H9 (cell line): Measurements from ENCODE around the gene P2RX7. TPM values are rescaled to one million over a fixed set of nuclear protein-coding genes. Genes with fewer than 3 reads are reported as not detected.

Source experiments
- DNase-seq: peaks from one replicate; pipeline ENCODE4 v3.0.0-alpha.2; 2017
- H2AFZ ChIP-seq: one replicate; pipeline ENCODE4 v1.6.1; 2013; ENCODE audit warnings: mild to moderate bottlenecking, low read length, control low read depth, moderate library complexity
- H2AK5ac ChIP-seq: 2 replicates; pipeline ENCODE4 v1.6.1; 2013; ENCODE audit warnings: low read length, control low read depth, mixed read lengths; ENCODE audit not compliant: insufficient read length
- H2BK120ac ChIP-seq: one replicate; pipeline ENCODE4 v1.6.1; 2013; ENCODE audit warnings: low read depth, mild to moderate bottlenecking, low read length, control low read depth, inconsistent platforms; ENCODE audit not compliant: poor library complexity, severe bottlenecking
- H2BK12ac ChIP-seq: 2 replicates; pipeline ENCODE4 v1.6.1; 2013; ENCODE audit warnings: low read length, control low read depth, mixed read lengths, low read depth; ENCODE audit not compliant: insufficient read length
- H2BK15ac ChIP-seq: 2 replicates; pipeline ENCODE4 v1.6.1; 2013; ENCODE audit warnings: low read depth, low read length, control low read depth
- H2BK20ac ChIP-seq: one replicate; pipeline ENCODE4 v1.6.1; 2013; ENCODE audit warnings: low read depth, mild to moderate bottlenecking, low read length, control low read depth, inconsistent platforms; ENCODE audit not compliant: poor library complexity, severe bottlenecking
- H2BK5ac ChIP-seq: 2 replicates; pipeline ENCODE4 v1.6.1; 2013; ENCODE audit warnings: low read length, control low read depth, mixed read lengths; ENCODE audit not compliant: insufficient read length
- H3K14ac ChIP-seq: 2 replicates; pipeline ENCODE4 v1.6.1; 2013; ENCODE audit warnings: low read length, control low read depth; ENCODE audit not compliant: insufficient read depth
- H3K18ac ChIP-seq: 2 replicates; pipeline ENCODE4 v1.6.1; 2013; ENCODE audit warnings: low read depth, mild to moderate bottlenecking, mixed read lengths, low read length, control low read depth; ENCODE audit not compliant: insufficient read length
- H3K23ac ChIP-seq: 2 replicates; pipeline ENCODE4 v1.6.1; 2013; ENCODE audit warnings: low read length, control low read depth, mixed read lengths, low read depth; ENCODE audit not compliant: insufficient read length
- H3K23me2 ChIP-seq: 2 replicates; pipeline ENCODE4 v1.6.1; 2013; ENCODE audit warnings: low read depth, mild to moderate bottlenecking, mixed read lengths, low read length, control low read depth; ENCODE audit not compliant: insufficient read length, poor library complexity, severe bottlenecking
- H3K27ac ChIP-seq: 2 replicates; pipeline ENCODE4 v1.5.1; 2013; ENCODE audit warnings: low read length, control low read depth, mixed read lengths, low read depth; ENCODE audit not compliant: insufficient read length
- H3K27me3 ChIP-seq: 2 replicates; pipeline ENCODE4 v1.6.1; 2013; ENCODE audit warnings: low read length, control low read depth, inconsistent platforms; ENCODE audit not compliant: insufficient read depth
- H3K4ac ChIP-seq: 2 replicates; pipeline ENCODE4 v1.6.1; 2013; ENCODE audit warnings: low read depth, mild to moderate bottlenecking, control low read depth, inconsistent platforms, low read length, moderate library complexity
- H3K4me1 ChIP-seq: 2 replicates; pipeline ENCODE4 v1.6.1; 2013; ENCODE audit warnings: low read length, control low read depth, inconsistent platforms; ENCODE audit not compliant: insufficient read depth
- H3K4me2 ChIP-seq: 2 replicates; pipeline ENCODE4 v1.6.1; 2013; ENCODE audit warnings: low read length, control low read depth, mixed read lengths; ENCODE audit not compliant: insufficient read length, insufficient read depth
- H3K56ac ChIP-seq: 2 replicates; pipeline ENCODE4 v1.6.1; 2013; ENCODE audit warnings: low read depth, mild to moderate bottlenecking, mixed read lengths, low read length, control low read depth; ENCODE audit not compliant: insufficient read length
- H3K79me1 ChIP-seq: 2 replicates; pipeline ENCODE4 v1.6.1; 2013; ENCODE audit warnings: low read depth, mild to moderate bottlenecking, moderate library complexity, low read length, control low read depth, inconsistent platforms; ENCODE audit not compliant: insufficient read depth, poor library complexity, severe bottlenecking
- H3K79me2 ChIP-seq: 2 replicates; pipeline ENCODE4 v1.6.1; 2013; ENCODE audit warnings: low read length, control low read depth, inconsistent platforms; ENCODE audit not compliant: insufficient read depth
- H3K9ac ChIP-seq: 2 replicates; pipeline ENCODE4 v1.6.1; 2013; ENCODE audit warnings: low read length, control low read depth, mixed read lengths; ENCODE audit not compliant: insufficient read length; ENCODE audit errors: extremely low read depth
- H3K9me3 ChIP-seq: one replicate; pipeline ENCODE4 v1.6.1; 2013; ENCODE audit warnings: low read depth, low read length, inconsistent platforms; ENCODE audit not compliant: control insufficient read depth
- H3T11ph ChIP-seq: one replicate; pipeline ENCODE4 v1.6.1; 2013; ENCODE audit warnings: mild to moderate bottlenecking, low read length, control low read depth, inconsistent platforms
- H4K20me1 ChIP-seq: one replicate; pipeline ENCODE4 v1.6.1; 2013; ENCODE audit not compliant: control insufficient read depth, insufficient read length, insufficient read depth
- H4K5ac ChIP-seq: 2 replicates; pipeline ENCODE4 v1.6.1; 2013; ENCODE audit warnings: low read depth, mild to moderate bottlenecking, mixed read lengths, low read length, control low read depth; ENCODE audit not compliant: insufficient read length
- H4K8ac ChIP-seq: replicated peaks from 2 replicates; pipeline ENCODE4 v1.6.1; 2013; ENCODE audit warnings: low read length, control low read depth, mixed read lengths, low read depth; ENCODE audit not compliant: insufficient read length
- H4K91ac ChIP-seq: 2 replicates; pipeline ENCODE4 v1.6.1; 2013; ENCODE audit warnings: low read depth, mild to moderate bottlenecking, moderate library complexity, mixed read lengths, low read length, control low read depth; ENCODE audit not compliant: insufficient read length
- H3K27ac Mint-ChIP-seq, 3 experiments: 2 replicates in 2 of 3; 3 replicates in 1 of 3; pipeline ENCODE4 v1.8.0; 2020 to 2021; ENCODE audit warnings: mixed read lengths in 3 of 3, mild to moderate bottlenecking in 1 of 3, moderate library complexity in 1 of 3
- H3K27me3 Mint-ChIP-seq: 2 replicates; pipeline ENCODE4 v1.8.0; 2021; ENCODE audit warnings: low read depth, mild to moderate bottlenecking, moderate library complexity, mixed read lengths
- H3K36me3 Mint-ChIP-seq, 3 experiments: 2 replicates in 2 of 3; 3 replicates in 1 of 3; pipeline ENCODE4 v1.8.0; 2020 to 2021; ENCODE audit warnings: low read depth in 3 of 3, mixed read lengths in 3 of 3; ENCODE audit not compliant: insufficient read depth in 1 of 3
- H3K4me1 Mint-ChIP-seq, 2 experiments: 2 replicates each; pipeline ENCODE4 v1.8.0; 2020; ENCODE audit warnings: mixed read lengths in 2 of 2
- H3K4me3 Mint-ChIP-seq, 2 experiments: 2 replicates in 1 of 2; 3 replicates in 1 of 2; pipeline ENCODE4 v1.8.0; 2020 to 2021; ENCODE audit warnings: mild to moderate bottlenecking in 2 of 2, mixed read lengths in 2 of 2, moderate library complexity in 1 of 2
- H3K9me3 Mint-ChIP-seq, 2 experiments: 2 replicates in 1 of 2; 3 replicates in 1 of 2; pipeline ENCODE4 v1.8.0; 2020; ENCODE audit warnings: mild to moderate bottlenecking in 2 of 2, mixed read lengths in 2 of 2, moderate library complexity in 1 of 2
- WGBS: extraction: QIAGEN DNeasy Blood & Tissue Kit; methylation state at CpG from one replicate; pipeline ENCODE4 v1.1.7; 2013; ENCODE audit warnings: missing lambda C conversion rate, low lambda C conversion rate, mixed read lengths; ENCODE audit not compliant: insufficient read length; ENCODE audit errors: extremely low coverage; 5-methylcytosine and 5-hydroxymethylcytosine counted together
- total RNA-seq: library from RNA; stranded (reverse); gene quantifications from 2 replicates; pipeline ENCODE4 v1.2.1, GENCODE V29; 2021
- TF ChIP-seq, protein P1 (sequence below): fragments of 200-600 bp; sonication (generic); conservative IDR thresholded peaks from 3 replicates; pipeline ENCODE4 v1.8.0; 2021; ENCODE audit warnings: antibody characterized with exemption, mild to moderate bottlenecking

P2RX7 gene
- total RNA-seq, 1 experiment from 2014 or later: 0.09 TPM

DNA sequence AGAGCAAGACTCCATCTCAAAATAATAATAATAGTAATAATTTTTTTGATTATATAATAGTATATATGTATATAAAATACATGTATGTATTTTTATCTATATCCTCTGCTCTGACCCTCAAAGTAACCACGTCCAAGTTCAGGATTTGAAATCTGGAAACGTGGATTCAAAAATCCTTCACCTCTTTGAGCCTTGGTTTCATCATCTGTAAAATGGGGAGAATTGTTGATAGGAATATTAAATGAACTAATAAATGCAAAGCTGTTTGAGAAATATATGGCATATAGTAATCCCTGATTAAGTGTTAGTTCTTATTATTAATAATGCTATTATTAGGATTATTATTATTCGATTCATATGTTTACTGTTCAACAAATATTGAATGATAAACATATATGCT, 2.6 kb downstream of the P2RX7 start:
- Histone ChIP-seq H4K8ac (no peak overlapping the region), H3K23ac (no peak overlapping the region), H3K4me1 (no peaks in the 10 kb centered on the region), H2AFZ (no peak overlapping the region), H2BK15ac (no peak overlapping the region), H3K9me3 (no peaks in the 10 kb centered on the region), H2BK5ac (no peak overlapping the region), H3K9ac (no peak overlapping the region), H3K4me2 (no peak overlapping the region), H3K27me3 (no peaks in the 10 kb centered on the region), H3K18ac (no peak overlapping the region), H3K56ac (no peak overlapping the region), H3K23me2 (peaks cover 6% of the 10 kb centered on the region), H3K4ac (no peak overlapping the region), H4K5ac (no peak overlapping the region), H2BK20ac (no peak overlapping the region), H3K14ac (no peak overlapping the region), H2AK5ac (no peak overlapping the region), H4K20me1 (no peaks in the 10 kb centered on the region), H2BK12ac (no peak overlapping the region), H3K79me1 (no peaks in the 10 kb centered on the region), H3T11ph (no peak overlapping the region), H2BK120ac (no peak overlapping the region), H3K27ac (no peak overlapping the region), H4K91ac (no peak overlapping the region), H3K79me2 (no peaks in the 10 kb centered on the region)
- DNase-seq: no peak
- H3K27me3 Mint-ChIP-seq: peaks cover 29% of the 10 kb centered on the region
- H3K9me3 Mint-ChIP-seq: no peaks in the 10 kb centered on the region
- TF ChIP-seq, protein P1, sequence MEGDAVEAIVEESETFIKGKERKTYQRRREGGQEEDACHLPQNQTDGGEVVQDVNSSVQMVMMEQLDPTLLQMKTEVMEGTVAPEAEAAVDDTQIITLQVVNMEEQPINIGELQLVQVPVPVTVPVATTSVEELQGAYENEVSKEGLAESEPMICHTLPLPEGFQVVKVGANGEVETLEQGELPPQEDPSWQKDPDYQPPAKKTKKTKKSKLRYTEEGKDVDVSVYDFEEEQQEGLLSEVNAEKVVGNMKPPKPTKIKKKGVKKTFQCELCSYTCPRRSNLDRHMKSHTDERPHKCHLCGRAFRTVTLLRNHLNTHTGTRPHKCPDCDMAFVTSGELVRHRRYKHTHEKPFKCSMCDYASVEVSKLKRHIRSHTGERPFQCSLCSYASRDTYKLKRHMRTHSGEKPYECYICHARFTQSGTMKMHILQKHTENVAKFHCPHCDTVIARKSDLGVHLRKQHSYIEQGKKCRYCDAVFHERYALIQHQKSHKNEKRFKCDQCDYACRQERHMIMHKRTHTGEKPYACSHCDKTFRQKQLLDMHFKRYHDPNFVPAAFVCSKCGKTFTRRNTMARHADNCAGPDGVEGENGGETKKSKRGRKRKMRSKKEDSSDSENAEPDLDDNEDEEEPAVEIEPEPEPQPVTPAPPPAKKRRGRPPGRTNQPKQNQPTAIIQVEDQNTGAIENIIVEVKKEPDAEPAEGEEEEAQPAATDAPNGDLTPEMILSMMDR: no peak
- H3K4me3 Mint-ChIP-seq: no peak overlapping the region
- peaks cover 11 to 14% of the 10 kb centered on the region in 2 experiments for H3K4me1 Mint-ChIP-seq
- no CpG with 5 or more reads among the region's 3 CpGs for WGBS
- no peaks in the 10 kb centered on the region for H3K36me3 Mint-ChIP-seq
- H3K27ac Mint-ChIP-seq: no peak overlapping the region
